Body of pancreas (tissue), 4 donors: ENCODE measurements around the gene POGZ. TPM values are rescaled to one million over a fixed set of nuclear protein-coding genes. Genes with fewer than 3 reads are reported as not detected.

Experiments used
- ATAC-seq: fragments of 150-250 bp; one replicate; pipeline ENCODE4 v1.9.1; 2016
- DNase-seq, 4 donors: peaks; one replicate each; pipeline ENCODE4 v3.0.0-alpha.2; 2019
- H3K27ac ChIP-seq, 4 donors: fragments of 200-600 bp; sonication (generic); 1 replicate in 3 of 4; 2 replicates in 1 of 4; pipeline versions ENCODE4 v1.5.1 to v1.6.1; 2016 to 2019; ENCODE audit warnings: mild to moderate bottlenecking in 1 of 4, mixed read lengths in 1 of 4, moderate library complexity in 1 of 4
- H3K27me3 ChIP-seq, 2 donors: fragments of 200-600 bp; sonication (generic); one replicate each; pipeline ENCODE4 v1.6.0; 2016; ENCODE audit warnings: mild to moderate bottlenecking in 1 of 2
- H3K36me3 ChIP-seq, 2 donors: fragments of 200-600 bp; sonication (generic); replicated peaks in 1 of 2; 2 replicates each; pipeline ENCODE4 v1.5.1; 2016; ENCODE audit warnings: low read depth in 2 of 2; ENCODE audit not compliant: insufficient read depth in 1 of 2
- H3K4me1 ChIP-seq: fragments of 200-600 bp; sonication (generic); one replicate; pipeline ENCODE4 v1.6.0; 2016
- H3K4me3 ChIP-seq, 2 donors: fragments of 200-600 bp; sonication (generic); 1 replicate in 1 of 2; 2 replicates in 1 of 2; pipeline ENCODE4 v1.5.1; 2016 to 2019
- H3K9me3 ChIP-seq, 3 donors: fragments of 200-600 bp; sonication (generic); 1 replicate in 2 of 3; 2 replicates in 1 of 3; pipeline ENCODE4 v1.5.1; 2016
- POLR2A ChIP-seq, 3 donors: fragments of 450-650 bp; IDR thresholded peaks; one replicate each; pipeline ENCODE4 v1.6.1; 2016; ENCODE audit warnings: antibody characterized with exemption in 3 of 3, mild to moderate bottlenecking in 2 of 3
- WGBS, 2 donors: methylation state at CpG; one replicate each; pipeline ENCODE4 v1.1.5; 2017; 5-methylcytosine and 5-hydroxymethylcytosine counted together
- intact Hi-C: fragments of 100-400 bp; cut with DNase I; formaldehyde crosslinking; loops from one replicate; pipeline ENCODE4 v1.15.1; 2023
- total RNA-seq, 2 donors: library from RNA; depleted of rRNA; stranded (reverse); fragments of >200 nt; gene quantifications; one replicate each; pipeline ENCODE4 v1.1.0, GENCODE V29; 2016
- TF ChIP-seq, protein P1 (sequence below), 7 experiments: fragments of 450-650 bp in 4 of 7; fragments of 200-600 bp in 3 of 7; sonication (generic) in 3 of 7; IDR thresholded peaks; one replicate each; pipeline ENCODE4 v1.5.1; 2016 to 2019; ENCODE audit warnings: antibody characterized with exemption in 7 of 7

POGZ gene
- total RNA-seq, 2 donors from 2014 or later = 29.8 to 76.8 TPM

DNA sequence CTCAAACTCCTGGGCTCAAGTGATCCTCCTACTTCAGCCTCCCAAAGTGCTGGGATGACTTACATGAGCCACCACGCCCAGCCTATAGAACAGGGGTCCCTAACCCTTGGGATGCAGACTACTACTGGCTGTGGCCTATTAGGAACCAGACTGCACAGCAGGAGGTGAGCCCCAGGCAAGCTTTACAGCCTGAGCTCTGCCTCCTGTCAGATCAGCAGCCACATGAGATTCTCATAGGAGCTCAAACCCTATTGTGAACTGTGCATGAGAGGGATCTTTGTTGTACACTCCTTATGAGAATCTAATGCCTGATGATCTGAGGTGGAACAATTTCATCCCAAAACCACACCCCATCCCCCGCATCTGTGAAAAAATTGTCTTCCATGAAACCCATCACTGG lies 73.3 kb downstream of the POGZ start:
- ATAC-seq = no peak
- intact Hi-C loops = no loop called here
- 88 to 100% methylated on average over 1 to 2 of the region's 2 CpGs for WGBS, 2 donors
- DNase-seq = no peak
- no peak overlapping the region for H3K27ac ChIP-seq
- H3K9me3 ChIP-seq = no peaks in the 10 kb centered on the region
- no peaks in the 10 kb centered on the region for H3K36me3 ChIP-seq
- no peak overlapping the region for H3K4me3 ChIP-seq
- H3K4me1 ChIP-seq = no peaks in the 10 kb centered on the region
- no peaks in the 10 kb centered on the region for H3K27me3 ChIP-seq
- TF ChIP-seq, protein P1, sequence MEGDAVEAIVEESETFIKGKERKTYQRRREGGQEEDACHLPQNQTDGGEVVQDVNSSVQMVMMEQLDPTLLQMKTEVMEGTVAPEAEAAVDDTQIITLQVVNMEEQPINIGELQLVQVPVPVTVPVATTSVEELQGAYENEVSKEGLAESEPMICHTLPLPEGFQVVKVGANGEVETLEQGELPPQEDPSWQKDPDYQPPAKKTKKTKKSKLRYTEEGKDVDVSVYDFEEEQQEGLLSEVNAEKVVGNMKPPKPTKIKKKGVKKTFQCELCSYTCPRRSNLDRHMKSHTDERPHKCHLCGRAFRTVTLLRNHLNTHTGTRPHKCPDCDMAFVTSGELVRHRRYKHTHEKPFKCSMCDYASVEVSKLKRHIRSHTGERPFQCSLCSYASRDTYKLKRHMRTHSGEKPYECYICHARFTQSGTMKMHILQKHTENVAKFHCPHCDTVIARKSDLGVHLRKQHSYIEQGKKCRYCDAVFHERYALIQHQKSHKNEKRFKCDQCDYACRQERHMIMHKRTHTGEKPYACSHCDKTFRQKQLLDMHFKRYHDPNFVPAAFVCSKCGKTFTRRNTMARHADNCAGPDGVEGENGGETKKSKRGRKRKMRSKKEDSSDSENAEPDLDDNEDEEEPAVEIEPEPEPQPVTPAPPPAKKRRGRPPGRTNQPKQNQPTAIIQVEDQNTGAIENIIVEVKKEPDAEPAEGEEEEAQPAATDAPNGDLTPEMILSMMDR (IDR thresholded peaks at IDR 0.05) = no peak
- no peak for TF ChIP-seq POLR2A (IDR thresholded peaks at IDR 0.05)

DNA sequence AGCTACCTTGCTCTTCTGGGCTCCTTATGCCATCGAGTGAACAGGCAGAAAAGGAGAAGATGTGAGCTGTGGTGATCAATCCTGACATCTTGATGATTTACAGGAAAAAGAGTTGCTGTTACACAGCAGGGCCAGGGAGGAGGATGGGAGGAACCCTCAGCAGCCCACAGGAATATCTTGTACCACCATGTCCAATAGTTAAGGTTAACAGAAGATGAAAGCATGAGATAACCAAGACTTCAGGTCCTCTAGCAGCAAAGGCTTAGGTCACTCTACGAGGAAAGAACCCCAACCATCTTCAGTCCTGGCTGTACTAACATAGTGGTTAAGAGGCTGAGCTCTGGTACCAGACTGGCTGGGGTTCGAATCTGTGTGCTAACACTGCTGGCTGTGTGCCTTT lies 74.7 kb downstream of the POGZ start:
- TF ChIP-seq POLR2A (IDR thresholded peaks at IDR 0.05) = no peak
- TF ChIP-seq, protein P1 (IDR thresholded peaks at IDR 0.05) = no peak
- Histone ChIP-seq H3K36me3 (no peaks in the 10 kb centered on the region), H3K4me1 (no peaks in the 10 kb centered on the region), H3K27ac (no peak overlapping the region), H3K4me3 (no peak overlapping the region), H3K9me3 (no peaks in the 10 kb centered on the region), H3K27me3 (no peaks in the 10 kb centered on the region)
- ATAC-seq = no peak
- DNase-seq = no peak
- 59 to 71% methylated on average over 3 of the region's 3 CpGs for WGBS, 2 donors
- intact Hi-C loops = no loop called here

DNA sequence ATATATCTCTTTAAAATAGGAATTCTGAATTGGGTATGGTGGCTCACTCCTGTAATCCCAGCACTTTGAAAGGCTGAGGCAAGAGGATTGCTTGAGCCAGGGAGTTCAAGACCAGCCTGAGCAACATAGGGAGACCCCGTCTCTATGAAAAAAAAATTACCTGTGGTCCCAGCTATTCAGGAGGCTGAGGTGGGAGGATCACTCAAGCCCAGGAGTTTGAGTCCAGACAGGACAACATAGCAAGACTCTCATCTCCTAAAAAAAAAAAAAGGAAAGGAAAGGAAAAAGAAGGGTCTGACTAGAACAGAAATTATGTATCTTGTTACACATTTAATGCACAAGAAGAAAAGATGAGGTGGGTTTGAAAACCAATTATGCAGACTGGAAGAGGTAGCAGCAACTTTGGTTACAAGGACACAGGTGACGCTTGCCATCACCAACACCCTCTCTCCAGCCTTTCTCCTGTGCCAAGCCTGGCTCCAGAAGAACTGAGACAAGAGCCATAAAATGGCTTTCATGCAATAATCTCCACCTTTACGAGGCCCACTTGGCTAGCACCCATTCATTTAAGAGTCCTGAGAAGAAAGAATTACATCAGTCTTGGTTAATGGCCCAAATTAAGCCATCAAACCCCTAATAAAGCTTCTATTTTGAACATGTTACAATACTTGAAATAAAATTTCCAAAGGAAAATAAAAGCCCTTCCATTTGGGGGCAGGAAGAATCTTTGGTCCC lies 82.0 kb downstream of the POGZ start:
- intact Hi-C loops = no loop called here
- DNase-seq = no peak

DNA sequence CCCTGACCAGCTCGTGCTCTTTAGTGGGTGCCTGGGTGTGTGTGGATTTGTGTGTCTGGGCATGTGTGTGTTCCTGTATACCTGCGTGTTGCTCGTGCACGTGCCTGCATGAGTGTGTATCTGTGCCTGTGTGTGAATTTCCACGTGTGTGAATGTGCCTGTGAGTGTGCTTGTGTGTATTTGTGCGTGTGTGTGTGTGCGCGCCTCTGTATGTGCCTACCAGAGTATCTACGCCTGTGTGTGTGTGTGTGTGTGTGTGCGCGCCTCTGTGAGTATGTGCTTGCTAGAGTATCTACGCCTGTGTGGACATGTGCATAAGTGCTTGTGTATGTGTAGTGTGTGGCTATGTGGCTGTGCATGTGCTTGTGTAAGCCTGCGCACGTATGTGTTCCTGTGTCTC lies 86.1 kb downstream of the POGZ start:
- H3K4me3 ChIP-seq = no peak overlapping the region
- peak overlapping the region in 2 of 4 donors; percentile 87 to 88 for H3K27ac ChIP-seq
- H3K27me3 ChIP-seq = no peaks in the 10 kb centered on the region
- peaks cover 40% of the 10 kb centered on the region for H3K4me1 ChIP-seq
- no peak for DNase-seq
- H3K36me3 ChIP-seq = no peaks in the 10 kb centered on the region
- TF ChIP-seq, protein P1 (IDR thresholded peaks at IDR 0.05) = no peak
- no peak for TF ChIP-seq POLR2A (IDR thresholded peaks at IDR 0.05)
- 82 to 84% methylated on average over 13 to 14 of the region's 14 CpGs for WGBS, 2 donors
- H3K9me3 ChIP-seq = no peaks in the 10 kb centered on the region
- no peak for ATAC-seq
- intact Hi-C loops = no loop called here

More for the DNA sequence above, 82.0 kb downstream of the POGZ start:
- ATAC-seq = no peak
- Histone ChIP-seq H3K4me1 (peaks cover 9% of the 10 kb centered on the region), H3K36me3 (no peaks in the 10 kb centered on the region), H3K9me3 (no peaks in the 10 kb centered on the region), H3K27ac (no peak overlapping the region), H3K4me3 (no peak overlapping the region), H3K27me3 (no peaks in the 10 kb centered on the region)
- TF ChIP-seq, protein P1 (IDR thresholded peaks at IDR 0.05) = no peak
- no peak for TF ChIP-seq POLR2A (IDR thresholded peaks at IDR 0.05)
- 60 to 81% methylated on average over 3 of the region's 3 CpGs for WGBS, 2 donors
